Natural killer cell (primary cell): Measurements from ENCODE around the gene RRP8. TPM values are rescaled to one million over a fixed set of nuclear protein-coding genes. Genes with fewer than 3 reads are reported as not detected.

Source experiments
- ATAC-seq, 3 donors: fragments of 150-1000 bp in 2 of 3; fragments of 200-7000 bp in 1 of 3; cut with Tn5 transposase; 1 replicate in 1 of 3; 2 replicates in 2 of 3; pipeline ENCODE4 v1.10.0; 2021; ENCODE audit warnings: mild to moderate bottlenecking in 2 of 3, moderate library complexity in 2 of 3
- DNase-seq, 2 donors: peaks; one replicate each; pipeline versions ENCODE4 v3.0.0 to v3.0.0-alpha.2; 2013 to 2021; ENCODE audit warnings: mixed read lengths in 1 of 2
- H3K27ac ChIP-seq: one replicate; pipeline ENCODE4 v1.5.1; 2013; ENCODE audit warnings: mild to moderate bottlenecking, low read length
- H3K27me3 ChIP-seq: one replicate; pipeline ENCODE4 v1.6.1; 2013; ENCODE audit warnings: low read length; ENCODE audit not compliant: control insufficient read depth, insufficient read depth
- H3K36me3 ChIP-seq: one replicate; pipeline ENCODE4 v1.6.1; 2013; ENCODE audit warnings: low read length; ENCODE audit not compliant: control insufficient read depth, insufficient read depth
- H3K4me1 ChIP-seq: one replicate; pipeline ENCODE4 v1.6.1; 2013; ENCODE audit warnings: low read length; ENCODE audit not compliant: control insufficient read depth, insufficient read depth
- H3K4me3 ChIP-seq: one replicate; pipeline ENCODE4 v1.5.1; 2013; ENCODE audit warnings: low read length
- H3K9me3 ChIP-seq: one replicate; pipeline ENCODE4 v1.6.1; 2013; ENCODE audit warnings: low read length; ENCODE audit not compliant: control insufficient read depth, insufficient read depth
- H3K27ac Mint-ChIP-seq, 2 donors: one replicate each; pipeline ENCODE4 v1.8.0; 2022; ENCODE audit warnings: mild to moderate bottlenecking in 2 of 2, mixed read lengths in 2 of 2, moderate library complexity in 1 of 2
- H3K27me3 Mint-ChIP-seq, 2 donors: one replicate each; pipeline ENCODE4 v1.8.0; 2022; ENCODE audit warnings: low read depth in 2 of 2, mixed read lengths in 2 of 2
- H3K36me3 Mint-ChIP-seq: one replicate; pipeline ENCODE4 v1.8.0; 2022; ENCODE audit warnings: mixed read lengths
- H3K4me1 Mint-ChIP-seq, 2 donors: one replicate each; pipeline ENCODE4 v1.8.0; 2022; ENCODE audit warnings: mixed read lengths in 2 of 2
- H3K4me3 Mint-ChIP-seq: one replicate; pipeline ENCODE4 v1.8.0; 2022; ENCODE audit warnings: mild to moderate bottlenecking, moderate library complexity, mixed read lengths
- H3K9me3 Mint-ChIP-seq, 2 donors: one replicate each; pipeline ENCODE4 v1.8.0; 2022; ENCODE audit warnings: mixed read lengths in 2 of 2
- WGBS: methylation state at CpG from one replicate; pipeline ENCODE4 v1.1.7; 2013; ENCODE audit warnings: missing lambda C conversion rate; ENCODE audit not compliant: insufficient coverage; 5-methylcytosine and 5-hydroxymethylcytosine counted together
- intact Hi-C: fragments of 100-400 bp; cut with micrococcal nuclease; formaldehyde crosslinking; loops from one replicate; pipeline ENCODE4 v1.14.2; 2022
- total RNA-seq, 4 donors: library from RNA; stranded (reverse); fragments of 120-200 nt in 1 of 4; gene quantifications; one replicate each; pipeline versions ENCODE4 v1.2.3 to v1.2.4, GENCODE V29; 2013 to 2022
- TF ChIP-seq, protein P1 (sequence below): fragments of 200-600 bp; IDR thresholded peaks from one replicate; pipeline ENCODE4 v1.8.0; 2022; ENCODE audit warnings: antibody characterized with exemption

The RRP8 gene
- total RNA-seq, 3 donors from 2014 or later (not counting 1 experiment from before 2014, with no cell fraction given), result 31.3 to 35.9 (median 31.9) TPM

GRCh38 chr11:6617315-6617781, 13.9 kb upstream of the RRP8 start:
- no peaks in the 10 kb centered on the region for H3K27me3 Mint-ChIP-seq
- H3K9me3 ChIP-seq, result no peaks in the 10 kb centered on the region
- TF ChIP-seq, protein P1, sequence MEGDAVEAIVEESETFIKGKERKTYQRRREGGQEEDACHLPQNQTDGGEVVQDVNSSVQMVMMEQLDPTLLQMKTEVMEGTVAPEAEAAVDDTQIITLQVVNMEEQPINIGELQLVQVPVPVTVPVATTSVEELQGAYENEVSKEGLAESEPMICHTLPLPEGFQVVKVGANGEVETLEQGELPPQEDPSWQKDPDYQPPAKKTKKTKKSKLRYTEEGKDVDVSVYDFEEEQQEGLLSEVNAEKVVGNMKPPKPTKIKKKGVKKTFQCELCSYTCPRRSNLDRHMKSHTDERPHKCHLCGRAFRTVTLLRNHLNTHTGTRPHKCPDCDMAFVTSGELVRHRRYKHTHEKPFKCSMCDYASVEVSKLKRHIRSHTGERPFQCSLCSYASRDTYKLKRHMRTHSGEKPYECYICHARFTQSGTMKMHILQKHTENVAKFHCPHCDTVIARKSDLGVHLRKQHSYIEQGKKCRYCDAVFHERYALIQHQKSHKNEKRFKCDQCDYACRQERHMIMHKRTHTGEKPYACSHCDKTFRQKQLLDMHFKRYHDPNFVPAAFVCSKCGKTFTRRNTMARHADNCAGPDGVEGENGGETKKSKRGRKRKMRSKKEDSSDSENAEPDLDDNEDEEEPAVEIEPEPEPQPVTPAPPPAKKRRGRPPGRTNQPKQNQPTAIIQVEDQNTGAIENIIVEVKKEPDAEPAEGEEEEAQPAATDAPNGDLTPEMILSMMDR, result no peak
- peak overlapping the region; percentile 45 for H3K27ac ChIP-seq
- WGBS, result 90% methylated on average over 5 of the region's 5 CpGs
- DNase-seq, result no peak
- H3K4me1 Mint-ChIP-seq, result peaks cover 0 to 8% of the 10 kb centered on the region in 2 donors
- H3K9me3 Mint-ChIP-seq, result no peaks in the 10 kb centered on the region
- no peaks in the 10 kb centered on the region for H3K27me3 ChIP-seq
- no peaks in the 10 kb centered on the region for H3K36me3 Mint-ChIP-seq
- peaks cover 35% of the 10 kb centered on the region for H3K4me1 ChIP-seq
- H3K4me3 ChIP-seq, result no peak overlapping the region
- no peak for ATAC-seq
- peaks cover 24% of the 10 kb centered on the region for H3K36me3 ChIP-seq
- intact Hi-C loops, result loop anchor here (5.0 to 10.0 kb wide), 2 partner anchors 50 to 223 kb away; partner anchors contain the start of gene SMPD1
- H3K27ac Mint-ChIP-seq, result no peak overlapping the region
- peak overlapping the region; percentile 19 for H3K4me3 Mint-ChIP-seq

DNA sequence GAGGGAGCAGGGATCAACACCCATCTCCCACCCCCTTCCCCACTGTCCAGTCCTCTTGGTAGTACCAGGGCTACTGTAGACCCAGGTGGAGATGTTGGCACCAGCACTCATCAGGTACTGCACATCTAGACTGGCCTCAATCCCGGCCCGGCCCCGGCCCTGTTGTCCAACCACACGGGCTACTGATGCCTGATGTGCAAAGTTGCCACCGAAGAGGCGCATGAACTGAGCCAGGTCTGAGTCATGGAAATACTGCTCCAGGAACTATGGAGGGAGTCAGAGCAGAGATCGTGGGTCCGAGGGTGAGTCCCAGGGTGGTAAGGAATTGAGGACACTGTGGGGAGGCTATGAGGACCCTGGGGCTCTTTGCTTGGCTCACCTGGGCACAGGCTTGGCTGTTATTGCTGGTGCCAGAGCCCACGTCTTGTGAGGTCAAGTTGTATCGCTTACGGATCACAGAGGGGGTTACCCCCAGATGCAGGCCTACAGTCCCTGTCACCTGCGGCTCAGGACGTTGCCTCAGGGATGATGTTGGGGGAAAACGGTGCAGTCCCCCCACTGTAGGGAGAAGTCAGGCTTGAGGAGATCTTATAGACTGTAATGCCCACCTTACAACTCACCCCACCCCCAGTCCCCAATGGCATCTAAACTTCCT, 13.3 kb upstream of the RRP8 start:
- H3K36me3 ChIP-seq, result peaks cover 24% of the 10 kb centered on the region
- 97% methylated on average over 13 of the region's 14 CpGs for WGBS
- no peaks in the 10 kb centered on the region for H3K27me3 Mint-ChIP-seq
- H3K27me3 ChIP-seq, result no peaks in the 10 kb centered on the region
- H3K36me3 Mint-ChIP-seq, result no peaks in the 10 kb centered on the region
- H3K4me1 Mint-ChIP-seq, result peaks cover 0 to 8% of the 10 kb centered on the region in 2 donors
- intact Hi-C loops, result loop anchor here (5.0 to 10.0 kb wide), 2 partner anchors 51 to 222 kb away; partner anchors contain the start of gene SMPD1
- DNase-seq (no peak), ATAC-seq (no peak)
- peaks cover 36% of the 10 kb centered on the region for H3K4me1 ChIP-seq
- H3K27ac Mint-ChIP-seq, result no peak overlapping the region
- H3K4me3 Mint-ChIP-seq, result peak overlapping the region; percentile 51
- TF ChIP-seq, protein P1, result no peak
- H3K4me3 ChIP-seq, result no peak overlapping the region
- H3K9me3 ChIP-seq, result no peaks in the 10 kb centered on the region
- H3K27ac ChIP-seq, result no peak overlapping the region
- no peaks in the 10 kb centered on the region for H3K9me3 Mint-ChIP-seq

DNA sequence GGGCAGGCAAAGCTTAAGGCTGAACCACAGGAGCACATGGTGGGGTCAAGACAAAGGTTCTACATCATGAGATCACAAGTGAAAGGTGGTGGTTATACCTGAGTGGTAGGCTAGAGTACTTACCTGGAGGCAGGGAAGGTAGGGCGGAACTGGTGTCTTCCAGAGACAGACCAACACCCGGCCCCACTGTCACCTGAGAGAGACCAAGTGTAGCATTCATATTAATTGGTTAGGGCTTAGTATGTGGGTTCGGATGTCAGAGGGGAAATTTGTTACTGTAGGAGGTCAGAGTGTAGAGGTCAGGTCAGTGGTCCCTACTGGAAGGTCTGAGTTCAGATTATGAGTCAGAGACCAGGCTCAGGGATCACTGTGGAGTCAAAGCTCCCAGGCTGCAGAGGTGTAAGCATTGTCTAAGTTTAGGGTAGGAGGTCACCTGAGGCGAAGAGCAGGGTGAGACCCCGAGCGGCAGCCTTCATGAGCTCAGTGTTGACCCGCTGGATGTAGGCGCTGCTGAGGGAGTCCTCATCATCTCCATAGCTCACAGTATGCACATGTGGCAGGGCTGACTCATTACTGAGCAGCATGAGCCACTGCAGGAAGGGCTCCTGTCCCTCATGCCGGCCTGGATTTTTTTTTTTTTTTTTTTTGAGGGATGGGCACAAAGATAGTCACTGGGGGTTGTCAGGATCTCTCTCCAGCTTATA, 12.6 kb upstream of the RRP8 start:
- no peak overlapping the region for H3K4me3 ChIP-seq
- 97% methylated on average over 9 of the region's 9 CpGs for WGBS
- Mint-ChIP-seq H3K27me3 (no peaks in the 10 kb centered on the region), H3K4me3 (peak overlapping the region; percentile 21), H3K4me1 (peaks cover 6 to 13% of the 10 kb centered on the region in 2 donors), H3K9me3 (no peaks in the 10 kb centered on the region), H3K36me3 (no peaks in the 10 kb centered on the region), H3K27ac (peak overlapping the region in 1 of 2 donors; percentile 26)
- peaks cover 43% of the 10 kb centered on the region for H3K4me1 ChIP-seq
- DNase-seq (no peak), ATAC-seq (no peak)
- no peak overlapping the region for H3K27ac ChIP-seq
- intact Hi-C loops, result loop anchor here (5.0 to 10.0 kb wide), 2 partner anchors 51 to 221 kb away; partner anchors contain the start of gene SMPD1
- H3K27me3 ChIP-seq, result no peaks in the 10 kb centered on the region
- TF ChIP-seq, protein P1, result no peak
- peaks cover 26% of the 10 kb centered on the region for H3K36me3 ChIP-seq
- H3K9me3 ChIP-seq, result no peaks in the 10 kb centered on the region
